GM04503 (cell line): Measurements from ENCODE around the gene ELK1.
A peak's percentile ranks its signal among the peaks of the same experiment; 100 is the strongest.

Source experiments
- DNase-seq: peaks from one replicate; pipeline ENCODE4 v3.0.0-alpha.2; 2012; ENCODE audit warnings: low read depth

ELK1 gene

GRCh38 chrX:47644557-47645091 lies 5.7 kb downstream of the ELK1 start:
- no peak for DNase-seq

- no peak for DNase-seq
These were observed 6.4 kb downstream of the ELK1 start for GRCh38 chrX:47643926-47644325.

- DNase-seq: no peak
These were observed 11.5 kb downstream of the ELK1 start for GRCh38 chrX:47638816-47639215.

- no peak for DNase-seq
These were observed 12.7 kb downstream of the ELK1 start for GRCh38 chrX:47637546-47638195.

- DNase-seq: no peak
These were observed 15.3 kb downstream of the ELK1 start for GRCh38 chrX:47634871-47635575.

- no peak for DNase-seq
These were observed 16.4 kb downstream of the ELK1 start for GRCh38 chrX:47633689-47634590.

GRCh38 chrX:47632666-47633065 lies 17.7 kb downstream of the ELK1 start:
- DNase-seq: no peak

- DNase-seq: no peak
These were observed 18.7 kb downstream of the ELK1 start for GRCh38 chrX:47631676-47632075.

- no peak for DNase-seq
These were observed 20.8 kb downstream of the ELK1 start, which contains the start of gene CFP for GRCh38 chrX:47629419-47630200. CFP (minus strand) TSS chrX:47629930; CDS start chrX:47629844, 86 bp downstream.

GRCh38 chrX:47628982-47629381 lies 21.4 kb downstream of the ELK1 start:
- DNase-seq: no peak

- DNase-seq: no peak
These were observed 25.0 kb downstream of the ELK1 start for GRCh38 chrX:47625365-47625764.

- DNase-seq: peak; percentile 17
These were observed 26.8 kb downstream of the ELK1 start for GRCh38 chrX:47623540-47624027.

GRCh38 chrX:47621851-47622250 lies 28.5 kb downstream of the ELK1 start:
- no peak for DNase-seq

GRCh38 chrX:47620303-47620685 lies 30.1 kb downstream of the ELK1 start:
- no peak for DNase-seq

- DNase-seq: no peak
These were observed 30.7 kb downstream of the ELK1 start, which contains the start of gene SYN1 for GRCh38 chrX:47619486-47620302. SYN1 (minus strand) TSS chrX:47619857; CDS start chrX:47619728, 129 bp downstream.

GRCh38 chrX:47618923-47619485 lies 31.4 kb downstream of the ELK1 start:
- DNase-seq: no peak

GRCh38 chrX:47614618-47615017 lies 35.7 kb downstream of the ELK1 start:
- DNase-seq: no peak

- no peak for DNase-seq
These were observed 37.3 kb downstream of the ELK1 start for GRCh38 chrX:47613082-47613481.

- no peak for DNase-seq
These were observed 37.9 kb downstream of the ELK1 start for GRCh38 chrX:47612418-47612817.

- no peak for DNase-seq
These were observed 38.4 kb downstream of the ELK1 start for GRCh38 chrX:47611926-47612325.
